ENCODE results near the gene PKN2.
A peak's percentile ranks its signal among the peaks of the same experiment; 100 is the strongest.
"Not testable (repeated sequence)": the region's sequence is repeated elsewhere in the genome, so short reads cannot be mapped to it uniquely, and the experiment has no call there.

PKN2 gene

GRCh38 chr1:88685259-88685620 lies 1.2 kb downstream of the PKN2 start:
- Mint-ChIP-seq H3K4me3 (peak overlapping the region; percentile 98), H3K27me3 (no peaks in the 10 kb centered on the region), H3K27ac (ENCODE audit: low read depth) (peak overlapping the region; percentile 97), H3K9me3 (no peaks in the 10 kb centered on the region), H3K4me1 (peaks cover 25% of the 10 kb centered on the region), H3K36me3 (ENCODE audit: insufficient read depth) (peaks cover 26% of the 10 kb centered on the region)
- DNase-seq (ENCODE audit: low spot score in 2 of 2) (no peak), ATAC-seq (replicated peaks; ENCODE audit: extremely low read depth, poor library complexity, severe bottlenecking) (no peak)

GRCh38 chr1:88691540-88691939 lies 7.5 kb downstream of the PKN2 start:
- Mint-ChIP-seq H3K9me3 (no peaks in the 10 kb centered on the region), H3K27ac (ENCODE audit: low read depth) (no peak overlapping the region), H3K36me3 (ENCODE audit: insufficient read depth) (peaks cover 14% of the 10 kb centered on the region), H3K4me3 (no peak overlapping the region), H3K4me1 (peaks cover 48% of the 10 kb centered on the region), H3K27me3 (no peaks in the 10 kb centered on the region)
- no peak for DNase-seq (ENCODE audit: low spot score in 2 of 2)
- ATAC-seq (replicated peaks; ENCODE audit: extremely low read depth, poor library complexity, severe bottlenecking) = no peak

GRCh38 chr1:88695781-88696180 lies 11.7 kb downstream of the PKN2 start:
- no peak for ATAC-seq (replicated peaks; ENCODE audit: extremely low read depth, poor library complexity, severe bottlenecking)
- H3K4me3 Mint-ChIP-seq = no peak overlapping the region

GRCh38 chr1:88697503-88697902 lies 13.4 kb downstream of the PKN2 start:
- H3K4me1 Mint-ChIP-seq = peaks cover 68% of the 10 kb centered on the region
- no peaks in the 10 kb centered on the region for H3K9me3 Mint-ChIP-seq
- no peaks in the 10 kb centered on the region for H3K27me3 Mint-ChIP-seq
- ATAC-seq (replicated peaks; ENCODE audit: extremely low read depth, poor library complexity, severe bottlenecking) (no peak), DNase-seq (ENCODE audit: low spot score in 2 of 2) (no peak)
- peak overlapping the region; percentile 35 for H3K27ac Mint-ChIP-seq (ENCODE audit: low read depth)
- peaks cover 5% of the 10 kb centered on the region for H3K36me3 Mint-ChIP-seq (ENCODE audit: insufficient read depth)
- no peak overlapping the region for H3K4me3 Mint-ChIP-seq

More at GRCh38 chr1:88695781-88696180, 11.7 kb downstream of the PKN2 start:
- Mint-ChIP-seq H3K9me3 (no peaks in the 10 kb centered on the region), H3K27ac (ENCODE audit: low read depth) (no peak overlapping the region), H3K27me3 (no peaks in the 10 kb centered on the region), H3K36me3 (ENCODE audit: insufficient read depth) (peaks cover 7% of the 10 kb centered on the region), H3K4me1 (peaks cover 68% of the 10 kb centered on the region)
- DNase-seq (ENCODE audit: low spot score in 2 of 2) = no peak

- Mint-ChIP-seq H3K36me3 (ENCODE audit: insufficient read depth) (peaks cover 5% of the 10 kb centered on the region), H3K9me3 (no peaks in the 10 kb centered on the region), H3K27ac (ENCODE audit: low read depth) (peak overlapping the region; percentile 35), H3K4me1 (peaks cover 69% of the 10 kb centered on the region), H3K4me3 (no peak overlapping the region), H3K27me3 (no peaks in the 10 kb centered on the region)
- ATAC-seq (replicated peaks; ENCODE audit: extremely low read depth, poor library complexity, severe bottlenecking) = no peak
- DNase-seq (ENCODE audit: low spot score in 2 of 2) = no peak
These were observed 14.1 kb downstream of the PKN2 start for GRCh38 chr1:88698140-88698539.

GRCh38 chr1:88698764-88699163 lies 14.7 kb downstream of the PKN2 start:
- Mint-ChIP-seq H3K9me3 (no peaks in the 10 kb centered on the region), H3K36me3 (ENCODE audit: insufficient read depth) (peaks cover 2% of the 10 kb centered on the region), H3K27ac (ENCODE audit: low read depth) (no peak overlapping the region), H3K4me3 (no peak overlapping the region), H3K4me1 (peaks cover 64% of the 10 kb centered on the region), H3K27me3 (no peaks in the 10 kb centered on the region)
- ATAC-seq (replicated peaks; ENCODE audit: extremely low read depth, poor library complexity, severe bottlenecking) (no peak), DNase-seq (ENCODE audit: low spot score in 2 of 2) (no peak)

GRCh38 chr1:88700425-88701013 lies 16.4 kb downstream of the PKN2 start:
- H3K4me3 Mint-ChIP-seq = no peak overlapping the region
- H3K27me3 Mint-ChIP-seq = no peaks in the 10 kb centered on the region
- H3K9me3 Mint-ChIP-seq = no peaks in the 10 kb centered on the region
- ATAC-seq (replicated peaks; ENCODE audit: extremely low read depth, poor library complexity, severe bottlenecking) (no peak), DNase-seq (ENCODE audit: low spot score in 2 of 2) (no peak)
- H3K4me1 Mint-ChIP-seq = peaks cover 50% of the 10 kb centered on the region
- peaks cover 4% of the 10 kb centered on the region for H3K36me3 Mint-ChIP-seq (ENCODE audit: insufficient read depth)
- H3K27ac Mint-ChIP-seq (ENCODE audit: low read depth) = no peak overlapping the region

GRCh38 chr1:88701275-88701674 lies 17.2 kb downstream of the PKN2 start:
- ATAC-seq (replicated peaks; ENCODE audit: extremely low read depth, poor library complexity, severe bottlenecking) (no peak), DNase-seq (ENCODE audit: low spot score in 2 of 2) (no peak)
- Mint-ChIP-seq H3K4me1 (peaks cover 43% of the 10 kb centered on the region), H3K9me3 (no peaks in the 10 kb centered on the region), H3K4me3 (no peak overlapping the region), H3K36me3 (ENCODE audit: insufficient read depth) (peaks cover 4% of the 10 kb centered on the region), H3K27ac (ENCODE audit: low read depth) (no peak overlapping the region), H3K27me3 (no peaks in the 10 kb centered on the region)

GRCh38 chr1:88701793-88702192 lies 17.7 kb downstream of the PKN2 start:
- not testable (repeated sequence) for ATAC-seq (replicated peaks; ENCODE audit: extremely low read depth, poor library complexity, severe bottlenecking); H3K27ac Mint-ChIP-seq (ENCODE audit: low read depth); H3K36me3 Mint-ChIP-seq (ENCODE audit: insufficient read depth); H3K27me3 Mint-ChIP-seq; H3K4me3 Mint-ChIP-seq; DNase-seq (ENCODE audit: low spot score in 2 of 2); H3K9me3 Mint-ChIP-seq
- H3K4me1 Mint-ChIP-seq = peaks cover 41% of the 10 kb centered on the region

GRCh38 chr1:88708011-88708410 lies 23.9 kb downstream of the PKN2 start:
- Mint-ChIP-seq H3K27ac (ENCODE audit: low read depth) (no peak overlapping the region), H3K9me3 (no peaks in the 10 kb centered on the region), H3K27me3 (no peaks in the 10 kb centered on the region), H3K36me3 (ENCODE audit: insufficient read depth) (peaks cover 2% of the 10 kb centered on the region), H3K4me1 (peaks cover 14% of the 10 kb centered on the region), H3K4me3 (no peak overlapping the region)
- DNase-seq (ENCODE audit: low spot score in 2 of 2) = no peak
- ATAC-seq (replicated peaks; ENCODE audit: extremely low read depth, poor library complexity, severe bottlenecking) = no peak

- not testable (repeated sequence) for ATAC-seq (replicated peaks; ENCODE audit: extremely low read depth, poor library complexity, severe bottlenecking); H3K36me3 Mint-ChIP-seq (ENCODE audit: insufficient read depth); DNase-seq (ENCODE audit: low spot score in 2 of 2); H3K9me3 Mint-ChIP-seq; H3K4me3 Mint-ChIP-seq; H3K27me3 Mint-ChIP-seq; H3K27ac Mint-ChIP-seq (ENCODE audit: low read depth)
- peaks cover 44% of the 10 kb centered on the region for H3K4me1 Mint-ChIP-seq
These were observed 28.8 kb downstream of the PKN2 start for GRCh38 chr1:88712907-88713306.

- H3K4me3 Mint-ChIP-seq; H3K9me3 Mint-ChIP-seq; H3K36me3 Mint-ChIP-seq (ENCODE audit: insufficient read depth); H3K27ac Mint-ChIP-seq (ENCODE audit: low read depth); H3K27me3 Mint-ChIP-seq; ATAC-seq (replicated peaks; ENCODE audit: extremely low read depth, poor library complexity, severe bottlenecking); DNase-seq (ENCODE audit: low spot score in 2 of 2): not testable (repeated sequence)
- peaks cover 67% of the 10 kb centered on the region for H3K4me1 Mint-ChIP-seq
These were observed 32.5 kb downstream of the PKN2 start for GRCh38 chr1:88716571-88716970.

- H3K4me3 Mint-ChIP-seq = no peak overlapping the region
- no peaks in the 10 kb centered on the region for H3K9me3 Mint-ChIP-seq
- ATAC-seq (replicated peaks; ENCODE audit: extremely low read depth, poor library complexity, severe bottlenecking) (no peak), DNase-seq (ENCODE audit: low spot score in 2 of 2) (no peak)
- peaks cover 68% of the 10 kb centered on the region for H3K4me1 Mint-ChIP-seq
- H3K27ac Mint-ChIP-seq (ENCODE audit: low read depth) = no peak overlapping the region
- H3K27me3 Mint-ChIP-seq = no peaks in the 10 kb centered on the region
- peaks cover 7% of the 10 kb centered on the region for H3K36me3 Mint-ChIP-seq (ENCODE audit: insufficient read depth)
These were observed 38.4 kb downstream of the PKN2 start for GRCh38 chr1:88722492-88722891.

Measured in central memory CD8-positive, alpha-beta T cell (primary cell).